SK-N-SH (cell line): Measurements from ENCODE around the gene STAC3.
"Not testable (repeated sequence)": the region's sequence is repeated elsewhere in the genome, so short reads cannot be mapped to it uniquely, and the experiment has no call there.

Experiments
- EP300 ChIP-seq, 2 experiments: IDR thresholded peaks; 2 replicates each; pipeline versions ENCODE4 v1.4.0 to v1.6.1; 2012; ENCODE audit warnings: borderline replicate concordance in 1 of 2, low read depth in 1 of 2, low read length in 1 of 2
- GATA2 ChIP-seq: sonication (generic); formaldehyde crosslinking; IDR thresholded peaks from 2 replicates; pipeline ENCODE4 v1.5.0; 2020; ENCODE audit warnings: mild to moderate bottlenecking, missing genetic modification reagents
- TF ChIP-seq, protein P1 (sequence below): fragments of 200-600 bp; sonication (generic); IDR thresholded peaks from 2 replicates; pipeline ENCODE4 v1.6.1; 2017; ENCODE audit warnings: antibody characterized with exemption, mild to moderate bottlenecking, moderate library complexity

DNA sequence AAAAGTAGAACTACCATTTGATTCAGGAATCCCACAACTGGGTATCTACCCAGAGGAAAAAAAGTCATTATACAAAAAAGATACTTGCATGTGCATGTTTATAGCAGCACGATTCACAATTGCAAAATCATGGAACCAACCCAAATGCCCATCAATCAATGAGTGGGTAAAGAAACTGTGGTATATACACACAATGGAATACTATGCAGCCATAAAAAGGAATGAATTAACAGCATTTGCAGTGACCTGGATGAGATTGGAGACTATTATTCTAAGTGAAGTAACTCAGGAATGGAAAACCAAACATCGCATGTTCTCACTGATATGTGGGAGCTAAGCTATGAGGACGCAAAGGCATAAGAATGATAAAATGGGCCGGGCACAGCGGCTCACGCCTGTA is 25.2 kb upstream of the STAC3 start:
- TF ChIP-seq, protein P1, sequence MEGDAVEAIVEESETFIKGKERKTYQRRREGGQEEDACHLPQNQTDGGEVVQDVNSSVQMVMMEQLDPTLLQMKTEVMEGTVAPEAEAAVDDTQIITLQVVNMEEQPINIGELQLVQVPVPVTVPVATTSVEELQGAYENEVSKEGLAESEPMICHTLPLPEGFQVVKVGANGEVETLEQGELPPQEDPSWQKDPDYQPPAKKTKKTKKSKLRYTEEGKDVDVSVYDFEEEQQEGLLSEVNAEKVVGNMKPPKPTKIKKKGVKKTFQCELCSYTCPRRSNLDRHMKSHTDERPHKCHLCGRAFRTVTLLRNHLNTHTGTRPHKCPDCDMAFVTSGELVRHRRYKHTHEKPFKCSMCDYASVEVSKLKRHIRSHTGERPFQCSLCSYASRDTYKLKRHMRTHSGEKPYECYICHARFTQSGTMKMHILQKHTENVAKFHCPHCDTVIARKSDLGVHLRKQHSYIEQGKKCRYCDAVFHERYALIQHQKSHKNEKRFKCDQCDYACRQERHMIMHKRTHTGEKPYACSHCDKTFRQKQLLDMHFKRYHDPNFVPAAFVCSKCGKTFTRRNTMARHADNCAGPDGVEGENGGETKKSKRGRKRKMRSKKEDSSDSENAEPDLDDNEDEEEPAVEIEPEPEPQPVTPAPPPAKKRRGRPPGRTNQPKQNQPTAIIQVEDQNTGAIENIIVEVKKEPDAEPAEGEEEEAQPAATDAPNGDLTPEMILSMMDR, result not testable (repeated sequence)
- TF ChIP-seq EP300 (IDR thresholded peaks at IDR 0.05; ENCODE audit: borderline replicate concordance in 1 of 2, low read depth in 1 of 2, low read length in 1 of 2); GATA2: not testable (repeated sequence)
